ENCODE data around the gene TMEM263.

DNA sequence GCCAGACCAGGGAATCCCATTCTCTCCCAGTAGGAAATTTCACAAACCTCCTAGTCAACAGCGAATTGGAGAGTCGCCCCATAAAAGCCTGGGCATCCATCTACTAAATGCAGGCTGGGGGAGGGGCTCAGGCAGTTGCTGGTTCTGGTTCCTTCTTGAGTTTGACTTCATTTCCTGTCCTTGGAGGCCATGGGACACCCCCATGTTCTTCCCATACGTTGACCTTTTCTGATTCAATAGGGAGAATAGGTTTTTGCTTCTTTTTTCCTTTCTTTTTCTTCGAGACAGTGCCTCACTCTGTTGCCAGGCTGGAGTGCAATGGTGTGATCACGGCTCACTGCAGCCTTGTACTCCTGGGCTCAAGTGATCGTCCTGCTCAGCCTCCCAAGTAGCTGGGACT, 44.1 kb upstream of the TMEM263 start:
- TF ChIP-seq CTCF (IDR thresholded peaks at IDR 0.05) = no peak
- TF ChIP-seq POLR2A (IDR thresholded peaks at IDR 0.05) = no peak

Measured in Peyer's patch (tissue), 4 donors.